HCT116 (cell line): ENCODE data around the gene TLCD1.

Source experiments
- CBX3 ChIP-seq: IDR thresholded peaks from 2 replicates; pipeline ENCODE4 v1.6.1; 2012; ENCODE audit warnings: low read depth
- EZH2 ChIP-seq: fragments of 200-600 bp; sonication (generic); IDR thresholded peaks from 2 replicates; pipeline ENCODE4 v1.6.1; 2017; ENCODE audit warnings: antibody characterized with exemption, mixed run types
- EZH2phosphoT487 ChIP-seq: fragments of 200-600 bp; IDR thresholded peaks from 2 replicates; pipeline ENCODE4 v1.6.1; 2018; ENCODE audit warnings: antibody characterized with exemption, borderline replicate concordance
- JUND ChIP-seq: IDR thresholded peaks from 2 replicates; pipeline ENCODE4 v1.6.1; 2012
- POLR2A ChIP-seq: IDR thresholded peaks from 2 replicates; pipeline ENCODE4 v1.7.0; 2011; ENCODE audit warnings: borderline replicate concordance; ENCODE audit not compliant: insufficient read depth, insufficient read length; ENCODE audit errors: extremely low read depth
- SP1 ChIP-seq: IDR thresholded peaks from 2 replicates; pipeline ENCODE4 v1.6.1; 2012; ENCODE audit warnings: low read depth
- YY1 ChIP-seq: IDR thresholded peaks from 2 replicates; pipeline ENCODE4 v1.6.1; 2011; ENCODE audit warnings: low read length, low read depth, moderate library complexity, mild to moderate bottlenecking; ENCODE audit not compliant: insufficient replicate concordance; ENCODE audit errors: extremely low read depth
- ZFX ChIP-seq: fragments of 450-650 bp; IDR thresholded peaks from 2 replicates; pipeline ENCODE4 v1.6.1; 2017
- TF ChIP-seq, protein P1 (sequence below), 3 experiments: fragments of 200-600 bp in 1 of 3; sonication (generic) in 1 of 3; IDR thresholded peaks in 2 of 3; conservative IDR thresholded peaks in 1 of 3; 2 replicates each; pipeline ENCODE4 v1.5.1; 2012 to 2017; ENCODE audit warnings: low read depth in 2 of 3, low read length in 2 of 3, antibody characterized with exemption in 1 of 3, borderline replicate concordance in 1 of 3, control low read depth in 1 of 3, mild to moderate bottlenecking in 1 of 3, mixed read lengths in 1 of 3, mixed run types in 1 of 3, moderate library complexity in 1 of 3; ENCODE audit not compliant: insufficient read depth in 1 of 3
- TF ChIP-seq, protein P2 (sequence below): IDR thresholded peaks from 2 replicates; pipeline ENCODE4 v1.6.1; 2011; ENCODE audit warnings: mild to moderate bottlenecking, low read length, moderate library complexity; ENCODE audit not compliant: insufficient replicate concordance; ENCODE audit errors: extremely low read depth

DNA sequence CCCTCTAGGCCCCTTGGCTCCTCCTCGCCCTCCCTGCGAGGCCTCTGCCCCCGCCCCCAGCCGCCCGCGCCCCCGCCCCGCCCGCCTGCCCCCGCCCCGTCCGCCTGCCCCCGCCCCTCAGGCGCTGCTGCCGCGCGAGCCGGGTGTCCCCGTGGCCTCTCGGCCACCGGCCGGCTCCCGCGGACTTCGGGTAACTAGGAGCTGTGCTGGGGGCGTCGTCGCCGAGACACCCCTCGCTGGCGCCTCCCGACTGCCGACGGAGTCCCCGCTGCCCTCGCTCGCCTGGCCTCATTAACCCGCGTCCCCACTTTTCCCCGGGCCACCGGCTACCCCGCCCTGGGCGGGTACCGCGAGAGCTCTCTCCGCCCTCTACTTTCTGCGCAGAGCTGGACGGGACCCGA is at the start of gene TLCD1:
- TF ChIP-seq POLR2A (no peak), SP1 (no peak; the same call in 1 of the 2 replicates), EZH2 (no peak), EZH2phosphoT487 (no peak), ZFX (no peak), JUND (no peak), CBX3 (no peak), YY1 (no peak)
- TF ChIP-seq, protein P1, sequence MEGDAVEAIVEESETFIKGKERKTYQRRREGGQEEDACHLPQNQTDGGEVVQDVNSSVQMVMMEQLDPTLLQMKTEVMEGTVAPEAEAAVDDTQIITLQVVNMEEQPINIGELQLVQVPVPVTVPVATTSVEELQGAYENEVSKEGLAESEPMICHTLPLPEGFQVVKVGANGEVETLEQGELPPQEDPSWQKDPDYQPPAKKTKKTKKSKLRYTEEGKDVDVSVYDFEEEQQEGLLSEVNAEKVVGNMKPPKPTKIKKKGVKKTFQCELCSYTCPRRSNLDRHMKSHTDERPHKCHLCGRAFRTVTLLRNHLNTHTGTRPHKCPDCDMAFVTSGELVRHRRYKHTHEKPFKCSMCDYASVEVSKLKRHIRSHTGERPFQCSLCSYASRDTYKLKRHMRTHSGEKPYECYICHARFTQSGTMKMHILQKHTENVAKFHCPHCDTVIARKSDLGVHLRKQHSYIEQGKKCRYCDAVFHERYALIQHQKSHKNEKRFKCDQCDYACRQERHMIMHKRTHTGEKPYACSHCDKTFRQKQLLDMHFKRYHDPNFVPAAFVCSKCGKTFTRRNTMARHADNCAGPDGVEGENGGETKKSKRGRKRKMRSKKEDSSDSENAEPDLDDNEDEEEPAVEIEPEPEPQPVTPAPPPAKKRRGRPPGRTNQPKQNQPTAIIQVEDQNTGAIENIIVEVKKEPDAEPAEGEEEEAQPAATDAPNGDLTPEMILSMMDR (IDR thresholded peaks at IDR 0.05 in 2 of 3, conservative IDR thresholded peaks at IDR 0.05 in 1 of 3; ENCODE audit: borderline replicate concordance in 1 of 3, insufficient read depth in 1 of 3, low read depth in 2 of 3, low read length in 2 of 3), result no peak
- TF ChIP-seq, protein P2, sequence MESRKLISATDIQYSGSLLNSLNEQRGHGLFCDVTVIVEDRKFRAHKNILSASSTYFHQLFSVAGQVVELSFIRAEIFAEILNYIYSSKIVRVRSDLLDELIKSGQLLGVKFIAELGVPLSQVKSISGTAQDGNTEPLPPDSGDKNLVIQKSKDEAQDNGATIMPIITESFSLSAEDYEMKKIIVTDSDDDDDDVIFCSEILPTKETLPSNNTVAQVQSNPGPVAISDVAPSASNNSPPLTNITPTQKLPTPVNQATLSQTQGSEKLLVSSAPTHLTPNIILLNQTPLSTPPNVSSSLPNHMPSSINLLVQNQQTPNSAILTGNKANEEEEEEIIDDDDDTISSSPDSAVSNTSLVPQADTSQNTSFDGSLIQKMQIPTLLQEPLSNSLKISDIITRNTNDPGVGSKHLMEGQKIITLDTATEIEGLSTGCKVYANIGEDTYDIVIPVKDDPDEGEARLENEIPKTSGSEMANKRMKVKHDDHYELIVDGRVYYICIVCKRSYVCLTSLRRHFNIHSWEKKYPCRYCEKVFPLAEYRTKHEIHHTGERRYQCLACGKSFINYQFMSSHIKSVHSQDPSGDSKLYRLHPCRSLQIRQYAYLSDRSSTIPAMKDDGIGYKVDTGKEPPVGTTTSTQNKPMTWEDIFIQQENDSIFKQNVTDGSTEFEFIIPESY, result peak; percentile 69
